ENCODE data around the gene PLTP. TPM values are rescaled to one million over a fixed set of nuclear protein-coding genes. Genes with fewer than 3 reads are reported as not detected.
A peak's percentile ranks its signal among the peaks of the same experiment; 100 is the strongest.
"Not testable (repeated sequence)": the region's sequence is repeated elsewhere in the genome, so short reads cannot be mapped to it uniquely, and the experiment has no call there.

The PLTP gene
- total RNA-seq, 1 experiment from 2014 or later = 19.8 TPM

- Histone ChIP-seq H3K27ac (ENCODE audit: low read length) (peak overlapping the region; percentile 95), H3K4me1 (ENCODE audit: low read length) (peaks cover 55% of the 10 kb centered on the region)
- H3K9ac ChIP-seq (ENCODE audit: low read length); H3K9me2 ChIP-seq (replicated peaks; ENCODE audit: insufficient read depth, low read length); H2AFZ ChIP-seq (ENCODE audit: low read length); H3K36me3 ChIP-seq (ENCODE audit: insufficient read depth, low read length); H3K79me2 ChIP-seq (ENCODE audit: low read length); H3K4me3 ChIP-seq (ENCODE audit: low read length); DNase-seq; H4K20me1 ChIP-seq (ENCODE audit: insufficient read depth, low read depth, low read length); H3K4me2 ChIP-seq (ENCODE audit: low read depth, low read length, poor library complexity, severe bottlenecking); H3K9me3 ChIP-seq (ENCODE audit: low read length); H3K27me3 ChIP-seq (ENCODE audit: low read length): not testable (repeated sequence)
Measured at GRCh38 chr20:45901332-45901731, 10.6 kb downstream of the PLTP start.

GRCh38 chr20:45899046-45899835 is 12.7 kb downstream of the PLTP start:
- Histone ChIP-seq H4K20me1 (ENCODE audit: insufficient read depth, low read depth, low read length) (no peaks in the 10 kb centered on the region), H3K79me2 (ENCODE audit: low read length) (no peaks in the 10 kb centered on the region), H3K9me3 (ENCODE audit: low read length) (no peaks in the 10 kb centered on the region), H2AFZ (ENCODE audit: low read length) (no peak overlapping the region), H3K27ac (ENCODE audit: low read length) (no peak overlapping the region), H3K4me3 (ENCODE audit: low read length) (no peak overlapping the region), H3K9me2 (replicated peaks; ENCODE audit: insufficient read depth, low read length) (no peaks in the 10 kb centered on the region), H3K4me1 (ENCODE audit: low read length) (peaks cover 39% of the 10 kb centered on the region), H3K4me2 (ENCODE audit: low read depth, low read length, poor library complexity, severe bottlenecking) (no peak overlapping the region), H3K36me3 (ENCODE audit: insufficient read depth, low read length) (peaks cover 6% of the 10 kb centered on the region; the same call in 1 of the 2 replicates), H3K9ac (ENCODE audit: low read length) (no peak overlapping the region), H3K27me3 (ENCODE audit: low read length) (no peaks in the 10 kb centered on the region)
- DNase-seq = no peak

GRCh38 chr20:45898285-45898684 is 13.7 kb downstream of the PLTP start:
- H3K9me2 ChIP-seq (replicated peaks; ENCODE audit: insufficient read depth, low read length) = no peaks in the 10 kb centered on the region
- H3K4me2 ChIP-seq (ENCODE audit: low read depth, low read length, poor library complexity, severe bottlenecking) = no peak overlapping the region
- H3K27ac ChIP-seq (ENCODE audit: low read length) = no peak overlapping the region
- no peaks in the 10 kb centered on the region for H3K27me3 ChIP-seq (ENCODE audit: low read length)
- H3K36me3 ChIP-seq (ENCODE audit: insufficient read depth, low read length) = peaks cover 11% of the 10 kb centered on the region; the same call in 1 of the 2 replicates
- no peak overlapping the region for H3K4me3 ChIP-seq (ENCODE audit: low read length)
- H3K4me1 ChIP-seq (ENCODE audit: low read length) = peaks cover 29% of the 10 kb centered on the region
- H3K9me3 ChIP-seq (ENCODE audit: low read length) = no peaks in the 10 kb centered on the region
- DNase-seq = no peak
- no peak overlapping the region for H3K9ac ChIP-seq (ENCODE audit: low read length)
- H4K20me1 ChIP-seq (ENCODE audit: insufficient read depth, low read depth, low read length) = no peaks in the 10 kb centered on the region
- H2AFZ ChIP-seq (ENCODE audit: low read length) = no peak overlapping the region
- no peaks in the 10 kb centered on the region for H3K79me2 ChIP-seq (ENCODE audit: low read length)

- Histone ChIP-seq H3K36me3 (ENCODE audit: insufficient read depth, low read length) (peaks cover 11% of the 10 kb centered on the region; the same call in 1 of the 2 replicates), H3K4me2 (ENCODE audit: low read depth, low read length, poor library complexity, severe bottlenecking) (no peak overlapping the region), H3K9me2 (replicated peaks; ENCODE audit: insufficient read depth, low read length) (no peaks in the 10 kb centered on the region), H2AFZ (ENCODE audit: low read length) (no peak overlapping the region), H3K4me1 (ENCODE audit: low read length) (peaks cover 28% of the 10 kb centered on the region), H4K20me1 (ENCODE audit: insufficient read depth, low read depth, low read length) (no peaks in the 10 kb centered on the region), H3K27ac (ENCODE audit: low read length) (no peak overlapping the region), H3K4me3 (ENCODE audit: low read length) (no peak overlapping the region), H3K9ac (ENCODE audit: low read length) (no peak overlapping the region), H3K79me2 (ENCODE audit: low read length) (no peaks in the 10 kb centered on the region), H3K9me3 (ENCODE audit: low read length) (no peaks in the 10 kb centered on the region), H3K27me3 (ENCODE audit: low read length) (no peaks in the 10 kb centered on the region)
- DNase-seq = no peak
Measured at GRCh38 chr20:45897692-45898091, 14.3 kb downstream of the PLTP start.

- peaks cover 28% of the 10 kb centered on the region for H3K4me1 ChIP-seq (ENCODE audit: low read length)
- H3K27ac ChIP-seq (ENCODE audit: low read length) = no peak overlapping the region
- H3K36me3 ChIP-seq (ENCODE audit: insufficient read depth, low read length) = peaks cover 11% of the 10 kb centered on the region; the same call in 1 of the 2 replicates
- H3K9me2 ChIP-seq (replicated peaks; ENCODE audit: insufficient read depth, low read length) = no peaks in the 10 kb centered on the region
- H3K9me3 ChIP-seq (ENCODE audit: low read length) = no peaks in the 10 kb centered on the region
- H3K79me2 ChIP-seq (ENCODE audit: low read length) = no peaks in the 10 kb centered on the region
- no peak overlapping the region for H3K9ac ChIP-seq (ENCODE audit: low read length)
- DNase-seq = no peak
- no peak overlapping the region for H2AFZ ChIP-seq (ENCODE audit: low read length)
- no peak overlapping the region for H3K4me3 ChIP-seq (ENCODE audit: low read length)
- no peaks in the 10 kb centered on the region for H4K20me1 ChIP-seq (ENCODE audit: insufficient read depth, low read depth, low read length)
- H3K4me2 ChIP-seq (ENCODE audit: low read depth, low read length, poor library complexity, severe bottlenecking) = no peak overlapping the region
- H3K27me3 ChIP-seq (ENCODE audit: low read length) = no peaks in the 10 kb centered on the region
Measured at GRCh38 chr20:45897289-45897688, 14.7 kb downstream of the PLTP start.

- no peaks in the 10 kb centered on the region for H3K27me3 ChIP-seq (ENCODE audit: low read length)
- no peak overlapping the region for H3K4me2 ChIP-seq (ENCODE audit: low read depth, low read length, poor library complexity, severe bottlenecking)
- DNase-seq = no peak
- H3K36me3 ChIP-seq (ENCODE audit: insufficient read depth, low read length) = peaks cover 11% of the 10 kb centered on the region; the same call in 1 of the 2 replicates
- no peak overlapping the region for H2AFZ ChIP-seq (ENCODE audit: low read length)
- no peaks in the 10 kb centered on the region for H4K20me1 ChIP-seq (ENCODE audit: insufficient read depth, low read depth, low read length)
- H3K79me2 ChIP-seq (ENCODE audit: low read length) = peaks cover 5% of the 10 kb centered on the region
- no peak overlapping the region for H3K27ac ChIP-seq (ENCODE audit: low read length)
- H3K4me3 ChIP-seq (ENCODE audit: low read length) = no peak overlapping the region
- peaks cover 28% of the 10 kb centered on the region for H3K4me1 ChIP-seq (ENCODE audit: low read length)
- H3K9ac ChIP-seq (ENCODE audit: low read length) = no peak overlapping the region
- no peaks in the 10 kb centered on the region for H3K9me2 ChIP-seq (replicated peaks; ENCODE audit: insufficient read depth, low read length)
- no peaks in the 10 kb centered on the region for H3K9me3 ChIP-seq (ENCODE audit: low read length)
Measured at GRCh38 chr20:45896641-45897161, 15.3 kb downstream of the PLTP start.

GRCh38 chr20:45894797-45895196 is 17.2 kb downstream of the PLTP start:
- H3K9ac ChIP-seq (ENCODE audit: low read length) = no peak overlapping the region
- H3K4me2 ChIP-seq (ENCODE audit: low read depth, low read length, poor library complexity, severe bottlenecking) = no peak overlapping the region
- no peaks in the 10 kb centered on the region for H4K20me1 ChIP-seq (ENCODE audit: insufficient read depth, low read depth, low read length)
- no peaks in the 10 kb centered on the region for H3K27me3 ChIP-seq (ENCODE audit: low read length)
- H3K4me3 ChIP-seq (ENCODE audit: low read length) = no peak overlapping the region
- H3K9me2 ChIP-seq (replicated peaks; ENCODE audit: insufficient read depth, low read length) = no peaks in the 10 kb centered on the region
- no peak overlapping the region for H2AFZ ChIP-seq (ENCODE audit: low read length)
- H3K9me3 ChIP-seq (ENCODE audit: low read length) = no peaks in the 10 kb centered on the region
- peaks cover 11% of the 10 kb centered on the region; the same call in 1 of the 2 replicates for H3K36me3 ChIP-seq (ENCODE audit: insufficient read depth, low read length)
- peaks cover 17% of the 10 kb centered on the region for H3K79me2 ChIP-seq (ENCODE audit: low read length)
- peaks cover 27% of the 10 kb centered on the region for H3K4me1 ChIP-seq (ENCODE audit: low read length)
- DNase-seq = no peak
- no peak overlapping the region for H3K27ac ChIP-seq (ENCODE audit: low read length)

- Histone ChIP-seq H3K27ac (ENCODE audit: low read length) (no peak overlapping the region), H3K36me3 (ENCODE audit: insufficient read depth, low read length) (peaks cover 11% of the 10 kb centered on the region; the same call in 1 of the 2 replicates), H3K4me2 (ENCODE audit: low read depth, low read length, poor library complexity, severe bottlenecking) (no peak overlapping the region), H2AFZ (ENCODE audit: low read length) (no peak overlapping the region), H3K4me3 (ENCODE audit: low read length) (no peak overlapping the region), H3K9ac (ENCODE audit: low read length) (no peak overlapping the region), H3K27me3 (ENCODE audit: low read length) (no peaks in the 10 kb centered on the region), H3K4me1 (ENCODE audit: low read length) (peaks cover 30% of the 10 kb centered on the region), H3K9me3 (ENCODE audit: low read length) (no peaks in the 10 kb centered on the region), H4K20me1 (ENCODE audit: insufficient read depth, low read depth, low read length) (no peaks in the 10 kb centered on the region), H3K9me2 (replicated peaks; ENCODE audit: insufficient read depth, low read length) (no peaks in the 10 kb centered on the region), H3K79me2 (ENCODE audit: low read length) (peaks cover 17% of the 10 kb centered on the region)
- no peak for DNase-seq
Measured at GRCh38 chr20:45893831-45894230, 18.1 kb downstream of the PLTP start.

All from Karpas-422 (cell line).